ENCODE data around the gene ABT1. TPM values are rescaled to one million over a fixed set of nuclear protein-coding genes. Genes with fewer than 3 reads are reported as not detected.
"Not testable (repeated sequence)": the region's sequence is repeated elsewhere in the genome, so short reads cannot be mapped to it uniquely, and the experiment has no call there.

Gene ABT1
- 12.3 TPM for total RNA-seq
- 19.6 TPM for polyA plus RNA-seq

DNA sequence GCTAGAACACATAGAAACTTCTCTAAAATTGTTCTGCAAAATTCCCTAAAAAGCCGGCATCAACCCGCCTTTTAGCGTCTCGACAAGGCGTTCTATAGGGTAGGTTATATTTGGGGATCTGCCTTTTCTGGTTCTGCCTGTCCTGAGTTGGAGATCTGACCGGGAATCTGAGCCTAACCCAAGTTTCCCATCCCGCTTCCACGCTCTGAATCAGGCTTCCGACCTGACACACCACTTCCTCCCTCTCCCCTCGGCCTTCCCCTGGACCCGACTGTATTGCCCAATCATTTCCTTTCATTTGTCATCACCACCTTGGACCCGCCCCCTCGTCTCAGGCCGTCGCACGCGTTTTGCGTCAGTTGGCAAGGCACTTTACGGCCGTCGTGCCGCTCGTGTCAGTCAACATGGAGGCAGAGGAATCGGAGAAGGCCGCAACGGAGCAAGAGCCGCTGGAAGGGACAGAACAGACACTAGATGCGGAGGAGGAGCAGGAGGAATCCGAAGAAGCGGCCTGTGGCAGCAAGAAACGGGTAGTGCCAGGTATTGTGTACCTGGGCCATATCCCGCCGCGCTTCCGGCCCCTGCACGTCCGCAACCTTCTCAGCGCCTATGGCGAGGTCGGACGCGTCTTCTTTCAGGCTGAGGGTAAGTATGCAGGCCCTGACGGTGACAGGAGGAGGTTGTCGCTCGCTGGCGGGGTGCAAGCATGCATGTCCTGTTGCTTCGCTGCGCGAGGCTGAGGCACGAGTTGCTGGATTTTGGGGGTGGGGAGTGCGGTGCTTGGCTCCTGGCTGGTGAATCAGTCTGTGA, at the start of gene ABT1:
Gene ABT1 (plus strand): TSS at position 375 of the 810 bp plus-strand sequence. CDS start 30 bp downstream, at position 405.
- WGBS = under 1% methylated on average over 51 of the region's 51 CpGs
- H3K27ac ChIP-seq (ENCODE audit: low read depth) = peak within 1 kb of the TSS; percentile 58
- H3K4me1 ChIP-seq (ENCODE audit: insufficient read depth) = peaks cover 2% of the 10 kb centered on the region
- peak within 1 kb of the TSS; percentile 79 for H3K4me3 ChIP-seq (ENCODE audit: low read depth, low read length)
- H3K36me3 ChIP-seq (ENCODE audit: insufficient read depth) = no peaks in the 10 kb centered on the region
- peak; percentile 98 for DNase-seq (ENCODE audit: extremely low spot score)

DNA sequence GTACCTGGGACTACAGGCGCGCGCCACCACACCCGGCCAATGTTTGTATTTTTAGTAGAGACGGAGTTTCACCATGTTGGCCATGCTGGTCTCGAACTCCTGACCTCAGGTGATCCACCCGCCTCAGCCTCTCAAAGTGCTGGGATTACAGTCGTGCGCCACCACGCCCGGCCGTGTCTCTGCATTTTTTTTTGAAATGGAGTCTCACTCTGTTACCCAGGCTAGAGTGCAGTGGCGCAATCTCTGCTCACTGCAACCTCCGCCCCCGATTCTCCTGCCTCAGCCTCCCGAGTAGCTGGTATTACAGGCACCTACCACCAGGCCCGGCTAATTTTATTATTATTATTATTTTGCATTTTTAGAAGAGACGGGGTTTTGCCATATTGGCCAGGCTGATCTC, 49.4 kb upstream of the ABT1 start:
- not testable (repeated sequence) for H3K36me3 ChIP-seq (ENCODE audit: insufficient read depth); DNase-seq (ENCODE audit: extremely low spot score); H3K27ac ChIP-seq (ENCODE audit: low read depth); H3K4me3 ChIP-seq (ENCODE audit: low read depth, low read length); H3K4me1 ChIP-seq (ENCODE audit: insufficient read depth)
- 95% methylated on average over 18 of the region's 18 CpGs for WGBS

DNA sequence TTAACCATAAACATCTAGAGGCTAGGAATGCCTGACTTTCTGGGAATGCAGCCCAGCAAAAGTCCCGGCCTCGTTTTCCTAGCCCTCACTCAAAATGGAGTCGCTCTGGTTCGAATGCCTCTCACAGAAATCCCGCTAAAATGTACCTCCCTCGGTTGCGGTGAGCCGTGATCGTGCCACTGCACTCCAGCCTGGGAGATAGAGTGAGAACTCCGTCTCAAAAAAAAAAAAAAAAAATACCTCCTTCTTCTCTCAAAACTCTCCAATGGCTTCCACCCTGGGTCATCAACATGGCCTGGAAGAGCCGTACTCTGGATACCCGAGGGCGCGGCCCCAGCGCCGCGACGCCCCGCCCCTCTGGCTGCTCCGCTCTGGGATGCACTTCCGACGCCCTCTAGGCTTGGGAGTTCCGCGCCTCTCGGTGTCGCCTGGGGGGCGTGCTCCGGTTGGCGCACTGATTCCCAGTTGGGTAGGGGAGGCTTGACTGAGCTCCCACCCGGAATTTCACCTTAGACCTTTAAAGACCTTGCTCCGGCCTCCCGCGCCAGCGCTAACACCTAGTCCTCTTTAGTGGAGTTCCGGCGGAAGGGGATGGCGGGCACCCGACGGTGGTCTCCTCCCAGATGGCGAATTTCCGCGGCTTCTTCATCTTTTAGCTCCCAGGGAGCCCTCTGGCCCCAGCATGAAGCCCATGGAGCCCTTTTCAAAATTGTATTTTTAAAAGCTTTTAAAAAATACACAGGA, 46.3 kb upstream of the ABT1 start:
- no peaks in the 10 kb centered on the region for H3K4me1 ChIP-seq (ENCODE audit: insufficient read depth)
- DNase-seq (ENCODE audit: extremely low spot score) = no peak
- peak overlapping the region; percentile 36 for H3K4me3 ChIP-seq (ENCODE audit: low read depth, low read length)
- H3K36me3 ChIP-seq (ENCODE audit: insufficient read depth) = no peaks in the 10 kb centered on the region
- WGBS = 5% methylated on average over 42 of the region's 42 CpGs
- H3K27ac ChIP-seq (ENCODE audit: low read depth) = no peak overlapping the region

DNA sequence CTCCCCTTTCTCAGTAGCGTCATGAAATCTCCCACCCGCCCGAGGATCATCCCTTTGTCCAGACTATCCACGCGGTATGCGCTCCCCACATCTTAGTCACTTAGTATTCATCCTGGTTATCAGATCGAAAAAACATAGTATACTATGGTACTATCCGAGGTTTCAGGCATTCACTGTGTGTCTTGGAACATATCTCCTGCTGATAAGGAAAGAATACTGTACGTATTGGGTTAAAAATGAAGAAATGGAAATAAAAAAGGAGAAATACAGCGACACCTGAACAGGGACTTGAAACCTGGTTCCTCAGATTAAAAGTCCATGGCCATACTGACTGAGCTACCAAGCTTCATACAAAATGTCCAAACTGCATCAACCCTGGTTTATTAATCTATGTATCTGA, 44.5 kb upstream of the ABT1 start:
- no peak for DNase-seq (ENCODE audit: extremely low spot score)
- Histone ChIP-seq H3K4me1 (ENCODE audit: insufficient read depth) (no peaks in the 10 kb centered on the region), H3K27ac (ENCODE audit: low read depth) (no peak overlapping the region), H3K4me3 (ENCODE audit: low read depth, low read length) (no peak overlapping the region), H3K36me3 (ENCODE audit: insufficient read depth) (no peaks in the 10 kb centered on the region)
- 87% methylated on average over 10 of the region's 10 CpGs for WGBS

DNA sequence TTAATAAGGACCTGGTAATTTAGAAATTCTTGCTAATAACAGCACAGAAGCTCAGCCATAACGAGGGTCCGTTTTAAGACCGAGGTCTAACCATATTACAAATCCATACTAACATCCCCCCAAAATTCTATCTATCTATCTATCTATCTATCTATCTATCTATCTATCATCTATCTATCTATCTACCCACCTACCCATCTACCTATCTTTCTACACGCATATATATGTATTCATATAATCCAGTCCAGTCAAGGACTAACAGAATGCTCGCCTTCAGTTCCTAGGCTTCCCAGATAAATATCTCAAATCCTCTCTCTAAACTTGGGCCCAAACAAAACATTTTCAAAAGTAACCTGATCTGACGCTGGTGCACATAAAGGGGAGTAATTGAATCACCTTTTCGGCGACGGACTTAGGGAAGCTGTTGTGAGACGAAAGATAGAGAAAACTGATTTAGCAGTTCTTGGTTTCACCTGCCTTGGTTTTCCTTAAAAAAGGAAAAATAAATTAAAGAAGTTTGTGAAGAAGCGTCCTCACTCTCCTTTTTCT, 44.0 kb upstream of the ABT1 start:
- Histone ChIP-seq H3K4me3 (ENCODE audit: low read depth, low read length) (peak overlapping the region; percentile 31), H3K27ac (ENCODE audit: low read depth) (no peak overlapping the region), H3K4me1 (ENCODE audit: insufficient read depth) (no peaks in the 10 kb centered on the region), H3K36me3 (ENCODE audit: insufficient read depth) (no peaks in the 10 kb centered on the region)
- WGBS = 50% methylated on average over 11 of the region's 11 CpGs
- DNase-seq (ENCODE audit: extremely low spot score) = no peak

DNA sequence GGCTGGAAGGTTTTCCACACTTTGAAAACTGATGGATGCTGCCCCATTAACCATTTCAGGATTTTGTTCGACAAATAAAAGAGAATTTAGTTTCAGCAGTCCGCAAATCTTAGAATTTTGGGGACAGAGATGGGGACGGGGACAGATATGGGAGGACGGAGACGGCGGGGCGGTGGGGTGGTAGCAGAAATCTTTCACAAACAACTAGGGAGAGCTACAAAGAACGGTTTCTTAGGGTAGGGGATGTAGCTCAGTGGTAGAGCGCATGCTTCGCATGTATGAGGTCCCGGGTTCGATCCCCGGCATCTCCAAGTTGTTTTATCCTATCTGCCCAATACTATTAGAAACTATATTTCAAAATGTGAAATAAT, 43.5 kb upstream of the ABT1 start:
- peak overlapping the region; percentile 31 for H3K4me3 ChIP-seq (ENCODE audit: low read depth, low read length)
- no peaks in the 10 kb centered on the region for H3K36me3 ChIP-seq (ENCODE audit: insufficient read depth)
- no peak for DNase-seq (ENCODE audit: extremely low spot score)
- H3K27ac ChIP-seq (ENCODE audit: low read depth) = no peak overlapping the region
- under 1% methylated on average over 13 of the region's 13 CpGs for WGBS
- H3K4me1 ChIP-seq (ENCODE audit: insufficient read depth) = no peaks in the 10 kb centered on the region

DNA sequence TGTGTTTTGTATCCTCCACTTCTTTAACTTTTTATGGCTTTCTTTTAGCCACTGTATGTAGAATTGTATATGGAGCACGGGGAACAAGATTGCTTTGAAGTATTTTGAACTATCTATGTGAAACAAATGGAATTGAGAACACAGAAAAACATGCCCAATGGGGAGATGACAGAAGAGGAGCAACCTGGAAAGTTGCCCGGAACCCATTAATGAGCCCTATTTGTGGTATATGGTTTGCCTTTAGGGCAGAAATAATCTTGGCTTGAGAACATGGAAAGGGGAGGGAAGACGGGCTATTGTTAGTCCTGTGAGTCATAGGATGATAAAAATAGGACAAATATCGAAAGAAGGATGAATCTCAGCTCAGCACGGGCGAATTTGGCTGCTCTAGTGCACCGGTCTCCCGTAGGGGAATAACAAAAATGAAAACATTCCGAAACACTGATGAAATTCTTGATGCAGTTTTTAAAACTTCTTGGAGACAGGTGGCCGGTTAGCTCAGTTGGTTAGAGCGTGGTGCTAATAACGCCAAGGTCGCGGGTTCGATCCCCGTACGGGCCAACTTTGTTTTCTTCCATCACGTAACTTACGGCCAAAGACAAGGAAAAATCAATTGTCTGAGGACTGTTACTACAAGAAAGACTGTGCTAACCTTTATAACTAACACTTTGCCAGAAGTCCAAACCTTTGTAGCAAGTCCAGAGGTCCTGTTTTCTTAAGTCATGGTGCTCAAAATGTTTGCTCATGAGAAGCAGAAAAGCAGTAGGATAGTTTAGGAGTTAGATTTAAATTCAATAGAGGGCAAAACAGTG, 42.9 kb upstream of the ABT1 start:
- under 1% methylated on average over 19 of the region's 19 CpGs for WGBS
- peak overlapping the region; percentile 31 for H3K4me3 ChIP-seq (ENCODE audit: low read depth, low read length)
- H3K4me1 ChIP-seq (ENCODE audit: insufficient read depth) = no peaks in the 10 kb centered on the region
- peak overlapping the region; percentile 35 for H3K27ac ChIP-seq (ENCODE audit: low read depth)
- no peak for DNase-seq (ENCODE audit: extremely low spot score)
- H3K36me3 ChIP-seq (ENCODE audit: insufficient read depth) = no peaks in the 10 kb centered on the region

DNA sequence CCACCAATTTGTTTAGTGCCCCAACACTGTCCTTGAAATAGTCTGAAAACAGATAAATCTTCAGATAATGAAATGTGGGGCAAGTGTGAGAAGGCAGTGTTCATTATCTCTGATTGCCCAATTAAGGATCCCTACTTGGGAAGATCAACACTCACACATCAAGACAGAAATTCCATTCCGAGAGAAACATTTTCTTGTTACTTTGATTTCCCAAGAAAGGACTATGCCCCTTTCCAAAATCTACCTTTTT, 42.4 kb upstream of the ABT1 start:
- H3K36me3 ChIP-seq (ENCODE audit: insufficient read depth) = no peaks in the 10 kb centered on the region
- H3K4me3 ChIP-seq (ENCODE audit: low read depth, low read length) = peak overlapping the region; percentile 31
- no peak overlapping the region for H3K27ac ChIP-seq (ENCODE audit: low read depth)
- DNase-seq (ENCODE audit: extremely low spot score) = no peak
- no peaks in the 10 kb centered on the region for H3K4me1 ChIP-seq (ENCODE audit: insufficient read depth)
- 6% methylated on average over 1 of the region's 1 CpG for WGBS

DNA sequence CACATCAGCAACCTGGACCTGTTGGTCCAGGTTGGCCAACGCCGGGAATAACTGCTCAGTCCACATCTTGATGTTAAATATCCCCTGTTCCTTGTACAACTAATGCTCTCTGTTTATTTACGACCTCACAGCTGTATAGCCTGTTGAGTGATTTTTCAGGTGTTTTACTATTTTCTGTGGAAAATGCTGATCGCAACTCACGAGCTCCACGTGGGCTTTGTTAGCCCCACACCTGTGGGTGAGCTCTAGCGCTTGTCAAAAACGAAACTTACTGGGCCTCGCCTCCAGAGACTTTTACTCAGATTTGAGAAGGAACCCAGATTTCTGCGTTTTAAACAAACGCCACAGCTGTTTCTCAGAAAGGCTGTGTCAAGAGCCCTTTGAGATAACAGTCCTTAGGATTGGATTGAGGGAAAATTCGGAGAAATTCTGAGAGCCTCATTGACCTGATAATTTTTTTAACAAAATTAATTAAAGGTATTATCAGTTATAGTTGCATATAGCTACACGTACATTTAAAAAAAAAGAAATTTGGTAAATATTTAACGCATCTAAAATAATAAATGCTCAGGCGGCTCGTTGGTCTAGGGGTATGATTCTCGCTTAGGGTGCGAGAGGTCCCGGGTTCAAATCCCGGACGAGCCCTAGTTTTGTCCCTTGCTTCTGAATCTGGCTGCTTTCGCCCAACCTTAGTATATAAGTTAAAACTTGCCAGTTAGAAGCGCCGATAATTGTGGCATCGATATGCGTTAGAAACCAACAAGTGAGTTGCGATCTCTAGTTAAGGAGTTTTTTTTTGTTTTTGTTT, 41.9 kb upstream of the ABT1 start:
- DNase-seq (ENCODE audit: extremely low spot score) = no peak
- H3K36me3 ChIP-seq (ENCODE audit: insufficient read depth) = no peaks in the 10 kb centered on the region
- 8% methylated on average over 27 of the region's 27 CpGs for WGBS
- peak overlapping the region; percentile 31 for H3K4me3 ChIP-seq (ENCODE audit: low read depth, low read length)
- no peaks in the 10 kb centered on the region for H3K4me1 ChIP-seq (ENCODE audit: insufficient read depth)
- H3K27ac ChIP-seq (ENCODE audit: low read depth) = no peak overlapping the region

DNA sequence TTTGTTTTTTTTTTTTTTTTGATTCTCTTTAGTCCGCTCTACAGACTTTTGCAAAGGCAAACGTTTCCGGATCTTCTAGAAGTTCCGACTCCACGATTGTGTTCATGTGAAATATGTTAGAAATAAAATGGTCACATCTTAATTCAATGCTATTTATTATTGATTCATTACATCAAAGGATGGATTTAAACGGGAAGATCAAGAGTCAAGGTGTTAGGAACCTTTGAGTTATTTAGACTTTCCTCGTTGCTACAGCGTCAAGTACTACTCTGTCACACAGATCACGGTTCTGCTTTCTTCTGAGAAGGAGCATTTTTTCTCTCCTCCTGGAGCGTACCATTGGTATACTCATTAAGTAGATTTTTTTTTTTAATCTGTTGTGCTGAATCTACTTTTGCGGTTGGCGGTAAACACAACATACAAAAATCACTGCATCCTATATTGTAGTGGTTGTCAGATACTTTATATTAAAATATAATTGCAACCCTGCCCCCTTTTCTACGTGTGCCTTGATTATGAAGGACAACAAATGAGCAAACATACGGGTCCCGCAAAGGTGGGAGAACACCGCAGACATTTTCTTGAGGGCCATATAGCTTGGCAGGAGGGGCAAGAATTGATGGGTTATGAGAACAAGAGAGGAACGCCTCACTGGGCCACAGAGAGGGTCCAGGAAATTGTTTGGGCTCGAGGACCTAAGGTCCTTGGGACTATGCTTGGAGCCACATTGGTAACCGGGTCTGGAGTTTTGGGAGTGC, 41.1 kb upstream of the ABT1 start:
- DNase-seq (ENCODE audit: extremely low spot score) = no peak
- Histone ChIP-seq H3K27ac (ENCODE audit: low read depth) (no peak overlapping the region), H3K4me1 (ENCODE audit: insufficient read depth) (no peaks in the 10 kb centered on the region), H3K36me3 (ENCODE audit: insufficient read depth) (no peaks in the 10 kb centered on the region), H3K4me3 (ENCODE audit: low read depth, low read length) (peak overlapping the region; percentile 31)
- 43% methylated on average over 19 of the region's 19 CpGs for WGBS

DNA sequence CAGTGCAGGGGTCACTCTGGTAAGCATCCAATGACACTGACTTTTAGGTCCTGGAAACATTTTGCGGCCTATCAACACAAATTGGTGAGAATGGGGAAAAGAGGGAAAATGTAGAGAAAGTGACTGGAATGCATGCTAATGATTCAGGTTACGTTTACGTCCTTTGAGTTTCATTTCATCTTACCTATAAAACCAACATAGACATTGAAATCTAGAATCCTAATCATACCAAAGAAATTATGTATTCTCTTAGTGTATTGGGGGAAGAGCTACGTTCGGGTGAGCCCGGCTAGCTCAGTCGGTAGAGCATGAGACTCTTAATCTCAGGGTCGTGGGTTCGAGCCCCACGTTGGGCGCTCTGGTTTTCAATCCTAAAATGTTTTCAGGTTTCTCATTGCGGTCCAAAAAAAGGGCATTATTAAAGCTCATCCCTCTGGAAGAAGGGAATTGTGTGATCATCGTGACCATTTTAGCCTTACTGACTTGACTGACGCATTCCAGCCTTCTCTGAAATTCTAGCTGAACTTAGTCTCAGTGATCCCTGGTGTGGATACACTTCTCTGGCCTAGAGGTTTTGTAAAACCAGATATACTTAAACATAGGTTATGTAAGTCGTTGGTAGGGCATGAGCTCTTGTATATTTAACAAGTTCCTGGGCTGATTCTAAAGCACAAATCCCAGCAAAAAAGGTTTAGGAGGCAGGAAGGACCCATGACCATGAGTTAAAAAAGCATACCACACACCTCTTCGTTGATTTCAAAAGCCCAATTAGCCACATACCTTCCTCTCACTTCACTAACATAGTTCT, 40.3 kb upstream of the ABT1 start:
- DNase-seq (ENCODE audit: extremely low spot score) = no peak
- no peak overlapping the region for H3K27ac ChIP-seq (ENCODE audit: low read depth)
- no peaks in the 10 kb centered on the region for H3K36me3 ChIP-seq (ENCODE audit: insufficient read depth)
- no peaks in the 10 kb centered on the region for H3K4me1 ChIP-seq (ENCODE audit: insufficient read depth)
- WGBS = 34% methylated on average over 16 of the region's 16 CpGs
- H3K4me3 ChIP-seq (ENCODE audit: low read depth, low read length) = no peak overlapping the region

Data from urinary bladder (tissue), 4 donors.